HUES48 (cell line): ENCODE data around the gene UBALD1.

Source experiments
- H3K27ac ChIP-seq: one replicate; pipeline ENCODE4 v1.7.0; 2013; ENCODE audit warnings: low read depth, low read length, inconsistent platforms
- H3K27me3 ChIP-seq: 2 replicates; pipeline ENCODE4 v1.6.1; 2013; ENCODE audit warnings: mild to moderate bottlenecking, low read length; ENCODE audit not compliant: control insufficient read depth, insufficient read depth
- H3K36me3 ChIP-seq: 2 replicates; pipeline ENCODE4 v1.6.1; 2013; ENCODE audit warnings: low read length; ENCODE audit not compliant: control insufficient read depth, insufficient read depth
- H3K4me1 ChIP-seq: 2 replicates; pipeline ENCODE4 v1.6.1; 2013; ENCODE audit warnings: mild to moderate bottlenecking, low read length; ENCODE audit not compliant: control insufficient read depth, insufficient read depth
- H3K4me3 ChIP-seq: 2 replicates; pipeline ENCODE4 v1.5.1; 2013; ENCODE audit warnings: mild to moderate bottlenecking, low read depth, low read length
- H3K9ac ChIP-seq: 2 replicates; pipeline ENCODE4 v1.6.1; 2013; ENCODE audit warnings: mild to moderate bottlenecking, low read depth, low read length, moderate library complexity
- H3K9me3 ChIP-seq: 2 replicates; pipeline ENCODE4 v1.6.1; 2013; ENCODE audit warnings: low read length; ENCODE audit not compliant: control insufficient read depth, insufficient read depth

Gene UBALD1

DNA sequence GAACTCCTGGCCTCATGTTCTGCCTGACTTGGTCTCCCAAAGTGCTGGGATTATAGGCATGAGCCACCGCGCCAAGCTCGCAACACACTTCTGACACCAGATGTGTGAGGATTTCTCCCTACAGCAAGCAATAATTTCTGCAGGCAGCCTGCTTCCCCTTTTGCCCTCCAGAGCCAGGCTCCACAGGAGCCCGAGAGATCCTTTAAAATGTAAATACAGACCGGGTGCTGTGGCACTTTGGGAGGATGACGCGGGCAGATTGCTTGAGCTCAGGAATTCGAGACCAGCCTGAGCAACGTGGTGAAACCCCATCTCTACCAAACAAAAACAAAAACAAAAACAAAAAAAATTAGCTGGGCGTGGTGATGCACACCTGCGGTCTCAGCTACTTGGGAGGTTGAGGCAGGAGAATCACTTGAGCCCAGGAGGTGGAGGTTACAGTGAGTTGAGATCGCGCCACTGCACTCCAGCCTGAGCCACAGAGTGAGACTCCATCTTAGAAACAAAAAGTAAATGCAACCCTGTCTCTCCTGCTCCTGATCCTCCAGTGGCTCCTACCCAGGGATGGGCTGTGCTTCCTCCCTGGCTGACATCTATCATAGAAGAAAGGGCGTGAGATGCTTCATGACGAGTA is 43.9 kb downstream of the UBALD1 start:
- Histone ChIP-seq H3K27me3 (no peaks in the 10 kb centered on the region), H3K27ac (peak overlapping the region; percentile 72), H3K9ac (peak overlapping the region; percentile 45), H3K4me3 (peak overlapping the region; percentile 9; the same call in 1 of the 2 replicates), H3K36me3 (no peaks in the 10 kb centered on the region), H3K9me3 (no peaks in the 10 kb centered on the region), H3K4me1 (peaks cover 25% of the 10 kb centered on the region)

GRCh38 chr16:4570086-4570485 is 44.6 kb downstream of the UBALD1 start:
- H3K4me3 ChIP-seq, result peak overlapping the region; percentile 9; the same call in 1 of the 2 replicates
- no peaks in the 10 kb centered on the region for H3K27me3 ChIP-seq
- peak overlapping the region; percentile 45 for H3K9ac ChIP-seq
- peak overlapping the region; percentile 72 for H3K27ac ChIP-seq
- H3K36me3 ChIP-seq, result no peaks in the 10 kb centered on the region
- peaks cover 25% of the 10 kb centered on the region for H3K4me1 ChIP-seq
- H3K9me3 ChIP-seq, result no peaks in the 10 kb centered on the region

- no peak overlapping the region for H3K27ac ChIP-seq
- H3K4me3 ChIP-seq, result no peak overlapping the region
- H3K4me1 ChIP-seq, result peaks cover 21% of the 10 kb centered on the region
- no peak overlapping the region for H3K9ac ChIP-seq
- H3K9me3 ChIP-seq, result no peaks in the 10 kb centered on the region
- no peaks in the 10 kb centered on the region for H3K36me3 ChIP-seq
- H3K27me3 ChIP-seq, result no peaks in the 10 kb centered on the region
Observed at GRCh38 chr16:4566144-4566543, 48.5 kb downstream of the UBALD1 start.

DNA sequence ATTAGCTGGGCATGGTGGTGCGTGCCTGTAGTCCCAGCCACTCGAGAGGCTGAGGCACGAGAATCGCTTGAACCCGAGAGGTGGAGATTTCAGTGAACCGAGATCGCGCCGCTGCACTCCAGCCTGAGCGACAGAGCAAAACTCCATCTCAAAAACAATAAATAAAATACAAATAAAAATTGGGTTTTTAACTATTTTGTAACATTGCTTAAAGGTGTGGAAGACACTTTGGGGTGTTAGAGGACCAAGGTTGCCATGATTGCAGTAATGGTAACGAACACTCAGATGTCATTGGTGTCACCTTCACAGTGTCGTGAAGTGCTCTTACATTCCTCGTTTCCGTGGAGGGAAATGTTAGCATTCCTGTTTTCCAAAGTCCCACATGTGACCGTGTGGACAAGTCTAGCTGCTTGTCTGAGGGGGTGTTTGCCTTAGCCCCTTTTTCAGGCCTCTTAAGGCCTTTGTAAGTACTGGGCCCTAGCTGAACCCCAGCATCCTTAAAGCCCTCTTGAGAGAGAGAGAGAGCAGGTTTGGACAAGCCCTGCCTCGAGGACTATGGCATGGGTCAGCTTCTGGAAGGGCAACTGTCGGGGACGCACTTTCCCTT is 49.9 kb downstream of the UBALD1 start:
- H3K27ac ChIP-seq, result no peak overlapping the region
- H3K36me3 ChIP-seq, result no peaks in the 10 kb centered on the region
- H3K4me3 ChIP-seq, result no peak overlapping the region
- H3K9ac ChIP-seq, result no peak overlapping the region
- H3K27me3 ChIP-seq, result no peaks in the 10 kb centered on the region
- H3K4me1 ChIP-seq, result peaks cover 9% of the 10 kb centered on the region; the same call in 1 of the 2 replicates
- H3K9me3 ChIP-seq, result no peaks in the 10 kb centered on the region

DNA sequence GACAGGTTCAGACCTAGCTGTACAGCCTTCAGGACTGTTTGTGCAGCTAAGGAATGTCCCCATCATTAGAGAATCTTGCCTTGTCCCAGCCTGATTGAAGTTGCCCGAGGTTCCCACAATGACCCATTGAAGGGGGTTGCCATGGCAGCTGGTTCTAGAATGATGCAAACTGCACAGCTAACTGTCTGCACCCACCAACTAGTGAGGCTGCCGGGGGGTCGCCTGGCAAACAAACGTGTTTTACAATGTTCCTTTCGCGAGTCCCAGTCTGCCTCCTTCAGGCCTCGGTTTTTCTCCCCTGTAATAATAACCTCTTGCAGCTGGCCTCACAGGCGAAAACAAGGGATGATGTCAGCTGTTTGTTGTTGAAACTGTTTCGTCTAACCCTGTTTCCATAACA is 53.1 kb downstream of the UBALD1 start:
- no peaks in the 10 kb centered on the region for H3K36me3 ChIP-seq
- no peak overlapping the region for H3K9ac ChIP-seq
- H3K27me3 ChIP-seq, result no peaks in the 10 kb centered on the region
- no peak overlapping the region for H3K27ac ChIP-seq
- no peaks in the 10 kb centered on the region for H3K4me1 ChIP-seq
- no peak overlapping the region for H3K4me3 ChIP-seq
- no peaks in the 10 kb centered on the region for H3K9me3 ChIP-seq
